Activated naive CD4-positive, alpha-beta T cell treated with anti-CD3 and anti-CD28 coated beads, Interleukin-2, amount 50 U/mL, for 24 hours (primary cell): Measurements from ENCODE around the gene NES.

Experiments used
- H3K27ac Mint-ChIP-seq: one replicate; pipeline ENCODE4 v1.8.0; 2021; ENCODE audit warnings: mild to moderate bottlenecking, mixed read lengths
- H3K27me3 Mint-ChIP-seq: one replicate; pipeline ENCODE4 v1.8.0; 2021; ENCODE audit warnings: mixed read lengths
- H3K36me3 Mint-ChIP-seq: one replicate; pipeline ENCODE4 v1.8.0; 2021; ENCODE audit warnings: mixed read lengths
- H3K4me1 Mint-ChIP-seq: one replicate; pipeline ENCODE4 v1.8.0; 2021; ENCODE audit warnings: mixed read lengths
- H3K4me3 Mint-ChIP-seq: one replicate; pipeline ENCODE4 v1.8.0; 2021; ENCODE audit warnings: mild to moderate bottlenecking, mixed read lengths
- H3K9me3 Mint-ChIP-seq: one replicate; pipeline ENCODE4 v1.8.0; 2021; ENCODE audit warnings: mixed read lengths

The NES gene

GRCh38 chr1:156618853-156619581 lies 58.2 kb downstream of the NES start, which contains the start of gene HAPLN2:
HAPLN2 (plus strand) TSS chr1:156619415; CDS start chr1:156623491, 4,076 bp downstream.
- H3K9me3 Mint-ChIP-seq: no peaks in the 10 kb centered on the region
- H3K36me3 Mint-ChIP-seq: no peaks in the 10 kb centered on the region
- H3K27ac Mint-ChIP-seq: no peak within 1 kb of the TSS
- no peaks in the 10 kb centered on the region for H3K4me1 Mint-ChIP-seq
- no peak within 1 kb of the TSS for H3K4me3 Mint-ChIP-seq
- H3K27me3 Mint-ChIP-seq: peaks cover 29% of the 10 kb centered on the region
